ENCODE results near the gene SERGEF.

Gene SERGEF

DNA sequence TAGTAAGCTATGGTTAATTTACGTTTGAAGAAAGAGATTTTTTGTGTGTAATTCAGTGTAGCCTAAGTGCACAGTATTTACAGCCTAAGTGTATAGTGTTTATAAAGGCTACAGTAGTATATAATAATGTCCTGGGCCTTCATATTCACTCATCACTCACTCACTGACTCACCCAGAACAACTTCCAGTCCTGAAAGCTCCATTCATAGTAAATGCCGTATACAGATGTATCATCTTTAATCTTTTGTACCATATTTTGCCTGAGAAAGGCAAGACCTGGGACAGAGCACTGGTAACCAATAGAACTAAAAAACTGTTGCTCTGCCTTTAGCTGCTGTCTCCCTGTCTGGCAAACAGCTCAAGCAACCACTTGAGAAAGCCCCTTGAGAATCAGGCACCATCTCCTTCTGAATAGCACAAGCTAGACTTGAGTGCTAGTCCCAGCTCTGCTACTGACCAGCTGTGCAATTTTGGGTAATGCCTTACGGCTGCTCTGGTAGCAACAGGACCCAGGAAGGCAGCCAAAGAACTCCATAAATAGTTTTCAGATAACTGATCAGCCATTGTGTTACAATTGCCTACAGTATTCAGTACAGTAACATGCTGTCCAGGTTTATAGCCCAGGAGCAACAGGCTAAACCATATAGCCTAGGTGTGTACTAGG is 146.9 kb downstream of the SERGEF start:
- no peak for DNase-seq (ENCODE audit: low read depth in 1 of 2, low spot score in 1 of 2)

DNA sequence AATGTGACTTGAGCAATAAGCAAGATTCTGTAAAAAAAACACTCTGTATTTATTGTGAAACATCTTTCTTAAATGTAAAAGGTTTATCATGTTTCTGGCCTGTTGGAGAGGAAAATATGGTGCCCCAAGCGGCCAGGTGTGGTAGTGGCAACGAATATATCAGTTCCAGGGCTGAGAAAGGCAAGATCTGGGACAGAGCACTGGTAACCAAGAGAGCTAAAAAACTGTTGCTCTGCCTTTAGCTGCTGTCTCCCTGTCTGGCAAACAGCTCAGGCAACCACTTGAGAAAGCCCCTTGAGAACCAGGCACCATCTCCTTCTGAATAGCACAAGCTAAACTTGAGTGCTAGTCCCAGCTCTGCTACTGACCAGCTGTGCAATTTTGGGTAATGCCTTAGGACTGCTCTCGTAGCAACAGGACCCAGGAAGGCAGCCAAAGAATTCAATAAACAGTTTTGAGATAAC is 148.3 kb downstream of the SERGEF start:
- DNase-seq (ENCODE audit: low read depth in 1 of 2, low spot score in 1 of 2), result no peak

GRCh38 chr11:17861036-17861755 is 151.7 kb downstream of the SERGEF start:
- no peak for DNase-seq (ENCODE audit: low read depth in 1 of 2, low spot score in 1 of 2)

DNA sequence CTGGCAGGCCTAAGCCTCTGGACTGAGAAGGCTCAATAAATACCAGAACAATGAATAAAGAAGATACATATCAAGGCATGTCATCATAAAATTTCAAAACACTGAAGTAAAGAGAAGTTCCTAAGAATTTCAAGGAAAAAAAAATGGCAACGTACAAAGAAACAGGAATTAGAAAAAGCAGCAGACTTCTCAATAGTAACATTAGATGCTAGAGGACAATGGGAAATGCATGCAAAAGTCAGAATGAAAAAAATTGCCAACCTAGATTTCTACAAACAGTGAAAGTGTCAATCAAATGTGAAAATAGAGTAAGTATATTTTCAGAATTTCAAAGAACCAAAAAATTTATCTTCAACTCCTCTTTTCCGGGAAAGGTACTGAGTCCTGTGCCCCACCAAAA is 153.3 kb downstream of the SERGEF start:
- DNase-seq (ENCODE audit: low read depth in 1 of 2, low spot score in 1 of 2), result no peak

GRCh38 chr11:17855531-17856290 is 157.1 kb downstream of the SERGEF start:
- no peak for DNase-seq (ENCODE audit: low read depth in 1 of 2, low spot score in 1 of 2)

DNA sequence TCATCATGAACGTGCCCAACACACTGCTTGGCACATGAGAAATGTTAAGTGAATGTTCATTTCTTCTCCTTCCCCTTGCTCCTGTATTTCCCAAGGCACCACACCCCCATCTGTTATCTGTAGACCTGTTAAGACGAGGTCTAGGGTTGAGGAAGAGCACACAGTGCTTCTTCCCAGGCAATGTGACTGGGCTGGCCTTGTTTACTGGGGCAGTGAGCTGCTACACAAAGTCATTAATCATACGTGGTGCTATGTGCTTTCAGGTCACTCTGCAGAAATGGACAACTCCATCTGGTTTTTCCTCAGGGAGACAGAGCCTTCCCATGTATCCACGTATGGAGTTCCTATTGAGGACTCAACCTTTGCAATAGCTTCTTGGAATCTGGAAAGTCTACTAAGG is 159.6 kb downstream of the SERGEF start:
- no peak for DNase-seq (ENCODE audit: low read depth in 1 of 2, low spot score in 1 of 2)

GRCh38 chr11:17852246-17852645 is 160.6 kb downstream of the SERGEF start:
- DNase-seq (ENCODE audit: low read depth in 1 of 2, low spot score in 1 of 2), result no peak

DNA sequence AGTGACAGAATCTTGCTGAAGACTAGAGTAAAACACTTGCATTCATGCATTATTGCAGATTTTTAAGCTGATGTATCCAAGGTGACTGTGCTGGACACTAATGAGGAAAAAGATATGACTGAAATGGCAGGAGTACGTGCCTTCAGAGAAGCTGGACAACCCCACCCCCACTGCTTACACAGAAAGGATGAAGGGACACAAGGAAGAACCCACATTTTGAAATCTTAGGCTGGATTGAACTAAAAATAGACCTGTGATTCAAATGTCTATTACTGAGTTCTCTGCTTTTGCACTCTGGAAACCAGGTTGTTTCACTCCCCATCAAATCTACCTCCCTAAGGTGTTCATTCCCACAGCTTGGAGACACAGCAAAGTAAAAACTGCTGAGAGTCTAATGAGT is 161.2 kb downstream of the SERGEF start:
- DNase-seq (ENCODE audit: low read depth in 1 of 2, low spot score in 1 of 2), result no peak

GRCh38 chr11:17850336-17850735 is 162.5 kb downstream of the SERGEF start:
- DNase-seq (ENCODE audit: low read depth in 1 of 2, low spot score in 1 of 2), result no peak

DNA sequence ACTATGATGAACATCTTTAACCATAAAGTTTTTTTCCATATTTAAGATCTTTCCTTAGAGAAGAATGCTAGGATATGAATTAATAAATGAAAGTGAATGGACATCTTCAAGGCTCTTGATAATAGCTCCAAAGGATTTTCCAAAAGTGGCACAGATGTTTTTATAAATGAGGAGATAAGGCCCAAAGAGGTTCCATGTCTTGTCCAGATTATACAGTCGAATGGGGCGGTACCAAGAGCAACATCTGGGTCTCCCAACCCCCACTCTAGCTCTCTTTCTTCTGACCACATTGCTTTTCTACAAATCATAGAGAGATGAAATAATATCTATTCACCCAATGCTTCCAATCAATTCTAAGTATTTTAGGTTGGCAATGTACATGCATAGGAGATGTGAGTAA is 164.1 kb downstream of the SERGEF start:
- no peak for DNase-seq (ENCODE audit: low read depth in 1 of 2, low spot score in 1 of 2)

- no peak for DNase-seq (ENCODE audit: low read depth in 1 of 2, low spot score in 1 of 2)
Observed at GRCh38 chr11:17846852-17847453, 165.9 kb downstream of the SERGEF start.

DNA sequence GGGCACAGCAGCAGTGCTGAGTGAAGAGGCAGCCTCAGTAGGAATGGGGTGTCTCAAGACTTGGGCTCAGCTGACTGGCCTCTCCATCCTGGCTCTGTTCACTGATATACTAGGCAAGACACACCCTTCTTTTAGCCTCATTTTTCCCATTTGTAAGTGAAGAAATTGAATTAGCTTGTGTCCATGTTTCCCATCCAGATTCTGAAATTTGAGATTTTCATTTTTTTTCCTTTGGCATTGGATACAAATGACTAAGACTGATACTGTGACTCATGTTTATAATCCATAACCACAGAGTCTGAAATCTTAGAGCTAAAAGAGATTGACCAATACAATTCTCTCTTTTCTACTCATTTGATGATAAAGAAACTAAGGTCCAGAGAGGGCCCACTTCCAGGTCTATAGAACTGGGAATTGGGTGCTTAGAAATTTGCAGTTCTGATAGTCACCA is 167.4 kb downstream of the SERGEF start:
- DNase-seq (ENCODE audit: low read depth in 1 of 2, low spot score in 1 of 2), result no peak

DNA sequence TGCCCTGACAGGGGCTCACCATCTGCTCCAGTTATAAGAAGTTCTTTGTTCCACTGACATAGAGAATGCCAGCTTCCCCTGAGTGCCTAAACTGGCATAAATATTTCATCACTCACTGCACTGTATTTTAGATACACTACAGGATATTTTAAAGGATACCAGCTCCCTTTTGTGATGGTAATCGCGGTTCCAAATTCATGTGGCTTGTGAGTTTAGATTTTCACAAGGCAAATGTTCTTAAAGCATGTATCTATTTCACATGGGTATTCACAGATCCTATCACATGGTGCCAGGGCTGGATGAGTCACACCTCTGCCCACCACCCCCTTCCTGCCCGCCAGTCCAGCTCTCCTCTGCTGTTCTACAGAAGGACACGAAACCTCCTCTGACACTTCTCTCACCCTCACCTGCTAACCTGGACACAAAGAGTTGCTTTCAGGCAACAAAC is 172.7 kb downstream of the SERGEF start:
- DNase-seq (ENCODE audit: low read depth in 1 of 2, low spot score in 1 of 2), result no peak

DNA sequence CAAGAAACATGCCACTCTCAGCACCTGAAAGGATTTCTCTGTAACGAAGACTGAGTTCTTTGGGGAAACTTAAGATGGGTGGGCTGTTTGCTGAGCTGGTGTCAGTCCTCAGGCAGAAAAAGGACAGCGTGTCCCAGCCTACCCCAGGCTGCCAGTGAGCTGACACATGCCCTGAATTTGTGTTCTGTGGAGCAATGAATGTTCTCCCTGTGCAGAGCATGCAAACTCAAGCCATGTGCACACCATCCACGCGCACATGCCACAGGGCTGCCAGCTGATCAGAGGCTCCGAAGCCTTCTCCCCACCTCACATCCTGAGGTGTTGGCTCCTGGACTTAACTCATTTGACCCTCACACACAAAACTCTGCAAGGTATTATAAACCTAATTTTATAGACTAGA is 173.4 kb downstream of the SERGEF start:
- no peak for DNase-seq (ENCODE audit: low read depth in 1 of 2, low spot score in 1 of 2)

DNA sequence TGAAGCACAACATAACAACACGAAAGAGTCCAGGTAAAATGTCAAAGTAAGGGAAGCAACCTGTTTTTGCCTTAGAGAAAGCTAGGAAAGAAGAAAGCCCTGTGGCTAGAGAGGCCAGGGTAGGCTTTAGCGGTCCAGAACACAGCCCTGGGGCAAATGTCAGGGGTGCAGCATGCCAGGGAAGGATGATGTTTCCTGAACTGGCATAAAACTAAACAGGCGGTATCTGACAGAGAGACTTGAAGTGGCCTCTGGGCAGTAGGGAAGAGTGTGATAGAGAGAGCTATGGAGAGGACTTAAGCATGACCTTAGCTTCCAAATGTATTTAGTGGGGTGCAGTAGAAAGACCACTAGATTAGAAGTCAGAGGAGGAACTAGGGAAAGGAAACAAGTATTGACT is 174.7 kb downstream of the SERGEF start:
- DNase-seq (ENCODE audit: low read depth in 1 of 2, low spot score in 1 of 2), result no peak

GRCh38 chr11:17831883-17832282 is 181.0 kb downstream of the SERGEF start:
- DNase-seq (ENCODE audit: low read depth in 1 of 2, low spot score in 1 of 2), result no peak

DNA sequence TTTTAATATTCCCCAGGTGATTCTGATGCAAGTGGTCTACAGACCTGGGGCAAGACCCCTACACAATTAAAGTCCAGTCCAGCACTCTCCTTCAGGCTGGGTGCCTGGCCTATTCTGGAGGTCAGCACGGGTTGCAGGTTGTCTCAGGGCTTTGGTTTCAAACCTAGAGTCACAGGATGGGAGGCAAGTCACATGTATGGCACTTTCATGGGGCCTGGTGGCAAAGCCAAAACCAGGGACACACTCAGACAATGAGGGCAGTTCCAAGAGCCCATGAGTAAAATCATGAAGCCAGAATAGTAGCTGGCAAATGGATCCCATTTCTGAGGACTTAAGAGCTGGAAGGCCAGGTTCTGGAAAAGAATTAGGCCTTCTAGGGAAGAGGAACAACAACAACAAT is 181.6 kb downstream of the SERGEF start:
- DNase-seq (ENCODE audit: low read depth in 1 of 2, low spot score in 1 of 2), result no peak

GRCh38 chr11:17828311-17828751 is 184.5 kb downstream of the SERGEF start:
- DNase-seq (ENCODE audit: low read depth in 1 of 2, low spot score in 1 of 2), result no peak

DNA sequence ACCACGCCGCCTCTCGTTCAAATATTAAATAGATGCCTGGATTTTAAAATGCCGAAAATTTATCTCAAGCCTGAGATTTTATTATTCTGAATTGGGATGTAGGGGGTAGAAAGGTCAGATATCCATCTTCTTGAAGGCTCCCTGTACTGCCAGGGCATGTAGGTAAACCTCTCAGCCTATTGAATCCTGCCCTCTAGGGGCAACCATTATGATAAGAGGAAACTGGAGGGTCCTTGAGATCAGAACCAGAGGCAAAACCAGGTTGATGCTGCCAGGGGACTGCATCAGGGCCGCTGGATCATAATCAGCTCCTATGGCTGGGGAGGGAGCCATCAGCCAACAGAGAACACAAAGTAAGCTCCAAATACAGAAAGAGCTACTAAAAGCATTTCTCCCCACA is 185.8 kb downstream of the SERGEF start:
- DNase-seq (ENCODE audit: low read depth in 1 of 2, low spot score in 1 of 2), result no peak

DNA sequence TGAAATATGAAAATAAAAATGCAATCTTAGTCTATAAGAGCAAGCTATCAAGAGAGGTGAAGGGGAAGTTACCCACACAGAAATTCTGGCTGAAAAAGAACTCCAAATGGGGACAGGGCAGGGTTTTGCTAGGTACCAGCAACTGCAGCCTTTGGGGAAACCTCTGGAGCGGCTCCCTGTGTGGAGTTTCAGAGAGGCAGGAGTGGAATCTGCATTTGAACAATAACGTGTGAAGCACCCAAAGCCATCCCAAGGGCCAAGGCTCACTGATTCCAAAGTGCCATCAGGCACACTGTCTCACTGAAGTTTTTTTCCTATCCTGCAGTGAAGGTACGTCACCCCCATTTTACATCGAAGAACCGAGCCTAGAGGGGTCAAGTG is 190.5 kb downstream of the SERGEF start:
- DNase-seq (ENCODE audit: low read depth in 1 of 2, low spot score in 1 of 2), result no peak

GRCh38 chr11:17821648-17822400 is 191.0 kb downstream of the SERGEF start:
- DNase-seq (ENCODE audit: low read depth in 1 of 2, low spot score in 1 of 2), result no peak
